Upper lobe of right lung (tissue), 1 donor: Measurements from ENCODE around the gene RRP1B. TPM values are rescaled to one million over a fixed set of nuclear protein-coding genes. Genes with fewer than 3 reads are reported as not detected.

Source experiments
- ATAC-seq: fragments of 200-7000 bp; cut with Tn5 transposase; one replicate; pipeline ENCODE4 v1.9.1; 2020; ENCODE audit warnings: mild to moderate bottlenecking, moderate library complexity
- DNase-seq: peaks from one replicate; pipeline ENCODE4 v3.0.0-alpha.2; 2020
- H3K27ac ChIP-seq: fragments of 200-600 bp; one replicate; pipeline ENCODE4 v1.8.0; 2022
- H3K27me3 ChIP-seq: fragments of 200-600 bp; one replicate; pipeline ENCODE4 v1.8.0; 2022; ENCODE audit warnings: mild to moderate bottlenecking
- H3K36me3 ChIP-seq: fragments of 200-600 bp; one replicate; pipeline ENCODE4 v1.8.0; 2022
- H3K4me1 ChIP-seq: fragments of 200-600 bp; one replicate; pipeline ENCODE4 v1.8.0; 2022
- H3K4me3 ChIP-seq: fragments of 200-600 bp; one replicate; pipeline ENCODE4 v1.8.0; 2022; ENCODE audit warnings: mild to moderate bottlenecking
- H3K9me3 ChIP-seq: fragments of 200-600 bp; one replicate; pipeline ENCODE4 v1.8.0; 2022
- intact Hi-C: fragments of 100-400 bp; cut with DNase I; formaldehyde crosslinking; loops from one replicate; pipeline ENCODE4 v1.11.0; 2022
- total RNA-seq: library from RNA; stranded (reverse); fragmentation: NEBNext Ultra II Directional; extraction: Animal tissue kit (Norgen Biotek cat#: 25700); gene quantifications from one replicate; pipeline ENCODE4 v1.2.1, GENCODE V29; 2021
- TF ChIP-seq, protein P1 (sequence below): fragments of 200-600 bp; IDR thresholded peaks from one replicate; pipeline ENCODE4 v1.8.0; 2022; ENCODE audit warnings: antibody characterized with exemption
- donor health status: DM: no; HTN: yes; CAD: no; lungs with severe emphysema.

Gene RRP1B
- total RNA-seq, 1 donor from 2014 or later, result 18.4 TPM

- TF ChIP-seq, protein P1, sequence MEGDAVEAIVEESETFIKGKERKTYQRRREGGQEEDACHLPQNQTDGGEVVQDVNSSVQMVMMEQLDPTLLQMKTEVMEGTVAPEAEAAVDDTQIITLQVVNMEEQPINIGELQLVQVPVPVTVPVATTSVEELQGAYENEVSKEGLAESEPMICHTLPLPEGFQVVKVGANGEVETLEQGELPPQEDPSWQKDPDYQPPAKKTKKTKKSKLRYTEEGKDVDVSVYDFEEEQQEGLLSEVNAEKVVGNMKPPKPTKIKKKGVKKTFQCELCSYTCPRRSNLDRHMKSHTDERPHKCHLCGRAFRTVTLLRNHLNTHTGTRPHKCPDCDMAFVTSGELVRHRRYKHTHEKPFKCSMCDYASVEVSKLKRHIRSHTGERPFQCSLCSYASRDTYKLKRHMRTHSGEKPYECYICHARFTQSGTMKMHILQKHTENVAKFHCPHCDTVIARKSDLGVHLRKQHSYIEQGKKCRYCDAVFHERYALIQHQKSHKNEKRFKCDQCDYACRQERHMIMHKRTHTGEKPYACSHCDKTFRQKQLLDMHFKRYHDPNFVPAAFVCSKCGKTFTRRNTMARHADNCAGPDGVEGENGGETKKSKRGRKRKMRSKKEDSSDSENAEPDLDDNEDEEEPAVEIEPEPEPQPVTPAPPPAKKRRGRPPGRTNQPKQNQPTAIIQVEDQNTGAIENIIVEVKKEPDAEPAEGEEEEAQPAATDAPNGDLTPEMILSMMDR, result no peak
- Histone ChIP-seq H3K4me3 (no peak overlapping the region), H3K27ac (no peak overlapping the region), H3K27me3 (no peaks in the 10 kb centered on the region), H3K9me3 (no peaks in the 10 kb centered on the region), H3K4me1 (peaks cover 5% of the 10 kb centered on the region), H3K36me3 (no peaks in the 10 kb centered on the region)
- intact Hi-C loops, result no loop called here
- no peak for ATAC-seq
- no peak for DNase-seq
Observed at GRCh38 chr21:43635436-43635835, 23.9 kb upstream of the RRP1B start.

- H3K27me3 ChIP-seq, result no peaks in the 10 kb centered on the region
- ATAC-seq, result no peak
- no peak overlapping the region for H3K4me3 ChIP-seq
- no peaks in the 10 kb centered on the region for H3K36me3 ChIP-seq
- TF ChIP-seq, protein P1, result no peak
- intact Hi-C loops, result no loop called here
- no peak overlapping the region for H3K27ac ChIP-seq
- H3K9me3 ChIP-seq, result no peaks in the 10 kb centered on the region
- DNase-seq, result no peak
- H3K4me1 ChIP-seq, result peaks cover 8% of the 10 kb centered on the region
Observed at GRCh38 chr21:43637530-43638158, 21.7 kb upstream of the RRP1B start.

DNA sequence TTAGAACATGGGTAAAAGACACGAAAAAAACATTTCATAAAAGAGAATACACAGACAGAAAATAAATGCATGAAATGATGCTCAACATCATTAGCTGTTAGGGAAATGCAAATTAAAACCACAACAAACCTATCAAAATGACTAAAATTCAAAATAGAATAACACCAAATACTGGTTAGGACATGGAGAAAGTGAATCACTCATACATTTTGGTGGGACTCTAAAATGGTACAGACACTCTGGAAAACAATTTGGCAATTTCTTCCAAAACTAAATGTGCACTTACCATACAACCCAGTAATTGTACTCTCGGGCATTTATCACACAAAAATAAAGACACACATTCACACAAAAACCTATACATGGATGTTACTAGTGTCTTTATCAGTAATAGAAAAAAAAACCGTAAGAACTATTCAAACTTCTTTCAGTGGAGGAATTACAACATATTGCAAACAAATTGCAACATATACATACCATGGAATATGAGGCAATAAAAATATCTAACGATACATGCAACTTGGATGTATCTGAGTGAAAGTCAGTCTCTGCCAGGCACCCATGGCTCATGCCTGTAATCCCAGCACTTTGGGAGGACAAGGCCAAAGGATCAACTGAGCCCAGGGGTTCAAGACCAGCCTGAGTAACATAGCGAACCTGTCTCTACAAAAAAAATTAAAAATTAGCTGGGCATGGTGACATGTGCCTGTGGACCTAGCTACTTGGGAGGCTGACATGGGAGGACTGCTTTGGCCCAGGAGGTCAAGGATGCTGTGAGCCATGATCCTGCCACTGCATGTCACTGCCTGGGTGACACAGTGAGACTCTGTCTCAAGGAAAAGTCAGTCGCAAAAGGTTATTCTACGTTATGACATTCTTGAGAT lies 19.6 kb upstream of the RRP1B start:
- Histone ChIP-seq H3K36me3 (no peaks in the 10 kb centered on the region), H3K27ac (no peak overlapping the region), H3K9me3 (no peaks in the 10 kb centered on the region), H3K4me1 (peaks cover 8% of the 10 kb centered on the region), H3K27me3 (no peaks in the 10 kb centered on the region), H3K4me3 (no peak overlapping the region)
- intact Hi-C loops, result no loop called here
- TF ChIP-seq, protein P1, result no peak
- DNase-seq (no peak), ATAC-seq (no peak)

DNA sequence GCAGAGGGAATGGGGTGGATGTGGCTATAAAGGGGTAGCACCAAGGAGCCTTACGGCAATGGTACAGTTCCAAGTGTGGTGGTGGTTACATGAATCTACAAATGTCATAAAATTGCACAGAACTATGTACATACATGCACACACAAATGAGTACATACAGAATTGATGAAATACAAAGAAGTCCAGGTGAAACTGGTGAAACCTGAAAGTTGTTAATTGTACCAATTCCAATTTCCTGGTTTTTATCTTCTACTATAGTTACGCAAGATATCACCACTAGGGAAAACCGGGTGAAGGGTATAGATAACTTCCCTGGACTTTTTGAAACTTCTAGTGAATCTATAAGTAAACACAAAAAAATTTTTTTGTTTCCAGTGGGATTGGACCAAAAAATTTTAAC lies 19.0 kb upstream of the RRP1B start:
- intact Hi-C loops, result no loop called here
- Histone ChIP-seq H3K4me3 (no peak overlapping the region), H3K36me3 (no peaks in the 10 kb centered on the region), H3K27ac (no peak overlapping the region), H3K4me1 (peaks cover 8% of the 10 kb centered on the region), H3K27me3 (no peaks in the 10 kb centered on the region), H3K9me3 (no peaks in the 10 kb centered on the region)
- TF ChIP-seq, protein P1, result no peak
- ATAC-seq (no peak), DNase-seq (no peak)

- DNase-seq, result no peak
- H3K9me3 ChIP-seq, result no peaks in the 10 kb centered on the region
- H3K4me1 ChIP-seq, result peaks cover 19% of the 10 kb centered on the region
- H3K27ac ChIP-seq, result no peak overlapping the region
- H3K36me3 ChIP-seq, result no peaks in the 10 kb centered on the region
- H3K27me3 ChIP-seq, result no peaks in the 10 kb centered on the region
- H3K4me3 ChIP-seq, result no peak overlapping the region
- TF ChIP-seq, protein P1, result no peak
- ATAC-seq, result no peak
- intact Hi-C loops, result no loop called here
Observed at GRCh38 chr21:43643193-43643592, 16.2 kb upstream of the RRP1B start.
